Chondrocyte (in vitro differentiated cells): ENCODE data around the gene TOPORS. TPM values are rescaled to one million over a fixed set of nuclear protein-coding genes. Genes with fewer than 3 reads are reported as not detected.

Experiments used
- DNase-seq: peaks from one replicate; pipeline ENCODE4 v3.0.0; 2021; ENCODE audit warnings: mixed read lengths, low spot score
- H3K27ac Mint-ChIP-seq: one replicate; pipeline ENCODE4 v1.8.0; 2021; ENCODE audit warnings: mild to moderate bottlenecking, moderate library complexity, mixed read lengths; ENCODE audit not compliant: unreplicated experiment
- H3K27me3 Mint-ChIP-seq: 2 replicates; pipeline ENCODE4 v1.8.0; 2021; ENCODE audit warnings: low read depth, mixed read lengths
- H3K36me3 Mint-ChIP-seq: 2 replicates; pipeline ENCODE4 v1.8.0; 2021; ENCODE audit warnings: low read depth, mixed read lengths
- H3K4me1 Mint-ChIP-seq: 2 replicates; pipeline ENCODE4 v1.8.0; 2021; ENCODE audit warnings: low read depth, mild to moderate bottlenecking, mixed read lengths
- H3K4me3 Mint-ChIP-seq: one replicate; pipeline ENCODE4 v1.8.0; 2021; ENCODE audit warnings: mild to moderate bottlenecking, moderate library complexity, mixed read lengths; ENCODE audit not compliant: unreplicated experiment
- H3K9me3 Mint-ChIP-seq: 2 replicates; pipeline ENCODE4 v1.8.0; 2021; ENCODE audit warnings: low read depth, mixed read lengths
- CTCF ChIP-seq: fragments of 200-600 bp; sonication (generic); IDR thresholded peaks from 2 replicates; pipeline ENCODE4 v1.5.0; 2021; ENCODE audit warnings: antibody characterized with exemption, mild to moderate bottlenecking, moderate library complexity
- total RNA-seq: library from RNA; stranded (reverse); gene quantifications from 3 replicates; pipeline ENCODE4 v1.2.1, GENCODE V29; 2021

The TOPORS gene
- total RNA-seq, 1 donor from 2014 or later, result 15.3 TPM

GRCh38 chr9:32502464-32502863 lies 49.9 kb downstream of the TOPORS start:
- Mint-ChIP-seq H3K27ac (peak overlapping the region; percentile 0), H3K36me3 (peaks cover 5% of the 10 kb centered on the region), H3K4me1 (peaks cover 10% of the 10 kb centered on the region), H3K27me3 (no peaks in the 10 kb centered on the region), H3K4me3 (no peak overlapping the region), H3K9me3 (peaks cover 14% of the 10 kb centered on the region)
- no peak for DNase-seq
- no peak for TF ChIP-seq CTCF

- Mint-ChIP-seq H3K9me3 (peaks cover 14% of the 10 kb centered on the region), H3K4me1 (peaks cover 10% of the 10 kb centered on the region), H3K27ac (no peak overlapping the region), H3K4me3 (no peak overlapping the region), H3K36me3 (peaks cover 5% of the 10 kb centered on the region), H3K27me3 (no peaks in the 10 kb centered on the region)
- DNase-seq, result no peak
- TF ChIP-seq CTCF, result no peak
Measured at GRCh38 chr9:32501868-32502267, 50.5 kb downstream of the TOPORS start.

- Mint-ChIP-seq H3K9me3 (peaks cover 20% of the 10 kb centered on the region), H3K4me3 (no peak overlapping the region), H3K27me3 (no peaks in the 10 kb centered on the region), H3K4me1 (peaks cover 10% of the 10 kb centered on the region), H3K27ac (peak overlapping the region; percentile 12), H3K36me3 (peaks cover 10% of the 10 kb centered on the region)
- no peak for TF ChIP-seq CTCF
- no peak for DNase-seq
Measured at GRCh38 chr9:32500768-32501167, 51.6 kb downstream of the TOPORS start.

- Mint-ChIP-seq H3K27me3 (no peaks in the 10 kb centered on the region), H3K27ac (no peak overlapping the region), H3K4me1 (peaks cover 10% of the 10 kb centered on the region), H3K36me3 (peaks cover 10% of the 10 kb centered on the region), H3K4me3 (no peak overlapping the region), H3K9me3 (peaks cover 15% of the 10 kb centered on the region)
- DNase-seq, result no peak
- TF ChIP-seq CTCF, result no peak
Measured at GRCh38 chr9:32497921-32498320, 54.5 kb downstream of the TOPORS start.

- Mint-ChIP-seq H3K4me3 (no peak overlapping the region), H3K36me3 (peaks cover 22% of the 10 kb centered on the region), H3K27ac (no peak overlapping the region), H3K4me1 (peaks cover 17% of the 10 kb centered on the region), H3K9me3 (no peaks in the 10 kb centered on the region), H3K27me3 (no peaks in the 10 kb centered on the region)
- TF ChIP-seq CTCF, result no peak
- no peak for DNase-seq
Measured at GRCh38 chr9:32490601-32491000, 61.8 kb downstream of the TOPORS start.

Other genes with a start within 250 kb of the TOPORS start
- 39.7 to 47.5 TPM (median 44.7 TPM) in 3 replicates for gene ACO1, start 167.9 kb downstream of the TOPORS start, total RNA-seq
- gene RIGI, start 26.4 kb downstream of the TOPORS start, total RNA-seq, result 3.8 to 5.0 TPM (median 3.9 TPM) in 3 replicates
- 11.2 to 14.7 TPM (median 13.2 TPM) in 3 replicates for gene SMIM27, start 259 bp downstream of the TOPORS start, total RNA-seq
- gene NDUFB6, start 20.6 kb upstream of the TOPORS start, total RNA-seq, result 40.2 to 47.6 TPM (median 43.4 TPM) in 3 replicates
- gene TAF1L, start 83.1 kb upstream of the TOPORS start, total RNA-seq, result 0.02 TPM in 1 of 3 replicates, not detected in the others
- gene TMEM215, start 231.0 kb upstream of the TOPORS start, total RNA-seq, result not detected in 3 replicates